H1 (cell line): ENCODE measurements around the gene HDAC6. TPM values are rescaled to one million over a fixed set of nuclear protein-coding genes. Genes with fewer than 3 reads are reported as not detected.

Source experiments
- HDAC2 ChIP-seq, 2 experiments: fragments of 300-600 bp in 1 of 2; sonication (generic) in 1 of 2; IDR thresholded peaks; 2 replicates each; pipeline ENCODE4 v1.6.1; 2011 to 2012; ENCODE audit warnings: low read depth in 2 of 2, low read length in 2 of 2, mild to moderate bottlenecking in 2 of 2, moderate library complexity in 2 of 2, borderline replicate concordance in 1 of 2, inconsistent platforms in 1 of 2
- POU5F1 ChIP-seq: IDR thresholded peaks from 2 replicates; pipeline ENCODE4 v1.6.1; 2011; ENCODE audit warnings: low read depth, mild to moderate bottlenecking, low read length, moderate library complexity
- RBBP5 ChIP-seq: IDR thresholded peaks from 2 replicates; pipeline ENCODE4 v1.7.1; 2012; ENCODE audit warnings: low read depth, mild to moderate bottlenecking, inconsistent platforms, low read length, moderate library complexity, borderline replicate concordance
- YY1 ChIP-seq: IDR thresholded peaks from 2 replicates; pipeline ENCODE4 v1.6.1; 2011; ENCODE audit warnings: low read depth, mild to moderate bottlenecking, low read length
- polyA plus RNA-seq, 7 experiments: library from polyadenylated mRNA; depleted of rRNA in 3 of 7; stranded (reverse) in 5 of 7; unstranded in 2 of 7; fragments of >200 nt in 5 of 7; fragments of 200-250 nt in 2 of 7; gene quantifications; 1 replicate in 5 of 7; 2 replicates in 1 of 7; 4 replicates in 1 of 7; pipeline versions ENCODE4 v1.2.1 to v1.2.3, GENCODE V29; 2011 to 2013; ENCODE audit warnings: missing spikeins in 2 of 7, mixed read lengths in 2 of 7
- total RNA-seq: library from RNA; stranded (reverse); fragmentation: NEBNext Ultra II Directional; extraction: Animal tissue kit (Norgen Biotek cat#: 25700); gene quantifications from 2 replicates; pipeline ENCODE4 v1.2.1, GENCODE V29; 2021
- TF ChIP-seq, protein P1 (sequence below): IDR thresholded peaks from 2 replicates; pipeline ENCODE4 v1.6.1; 2012; ENCODE audit warnings: low read length, inconsistent platforms
- TF ChIP-seq, protein P2 (sequence below): IDR thresholded peaks from 2 replicates; pipeline ENCODE4 v1.6.1; 2011; ENCODE audit warnings: low read length, improper control_type of control experiment
- TF ChIP-seq, protein P3 (sequence below): IDR thresholded peaks from 2 replicates; pipeline ENCODE4 v1.6.1; 2011; ENCODE audit warnings: low read depth, mild to moderate bottlenecking, low read length; ENCODE audit not compliant: insufficient read depth

HDAC6 gene
- total and polyA plus RNA-seq, 2 of the 8 experiments (the other 6 are each of a cell fraction or from before 2014, with no cell fraction given) = 34.0 to 51.8 TPM

GRCh38 chrX:48786825-48787504, 14.9 kb upstream of the HDAC6 start (continued):
- TF ChIP-seq, protein P1, sequence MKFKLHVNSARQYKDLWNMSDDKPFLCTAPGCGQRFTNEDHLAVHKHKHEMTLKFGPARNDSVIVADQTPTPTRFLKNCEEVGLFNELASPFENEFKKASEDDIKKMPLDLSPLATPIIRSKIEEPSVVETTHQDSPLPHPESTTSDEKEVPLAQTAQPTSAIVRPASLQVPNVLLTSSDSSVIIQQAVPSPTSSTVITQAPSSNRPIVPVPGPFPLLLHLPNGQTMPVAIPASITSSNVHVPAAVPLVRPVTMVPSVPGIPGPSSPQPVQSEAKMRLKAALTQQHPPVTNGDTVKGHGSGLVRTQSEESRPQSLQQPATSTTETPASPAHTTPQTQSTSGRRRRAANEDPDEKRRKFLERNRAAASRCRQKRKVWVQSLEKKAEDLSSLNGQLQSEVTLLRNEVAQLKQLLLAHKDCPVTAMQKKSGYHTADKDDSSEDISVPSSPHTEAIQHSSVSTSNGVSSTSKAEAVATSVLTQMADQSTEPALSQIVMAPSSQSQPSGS = no peak
- TF ChIP-seq YY1 = no peak
- TF ChIP-seq, protein P2, sequence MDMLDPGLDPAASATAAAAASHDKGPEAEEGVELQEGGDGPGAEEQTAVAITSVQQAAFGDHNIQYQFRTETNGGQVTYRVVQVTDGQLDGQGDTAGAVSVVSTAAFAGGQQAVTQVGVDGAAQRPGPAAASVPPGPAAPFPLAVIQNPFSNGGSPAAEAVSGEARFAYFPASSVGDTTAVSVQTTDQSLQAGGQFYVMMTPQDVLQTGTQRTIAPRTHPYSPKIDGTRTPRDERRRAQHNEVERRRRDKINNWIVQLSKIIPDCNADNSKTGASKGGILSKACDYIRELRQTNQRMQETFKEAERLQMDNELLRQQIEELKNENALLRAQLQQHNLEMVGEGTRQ = no peak
- TF ChIP-seq RBBP5 = no peak
- TF ChIP-seq POU5F1 = no peak
- TF ChIP-seq HDAC2 (IDR thresholded peaks at IDR 0.05; ENCODE audit: borderline replicate concordance in 1 of 2, low read depth in 2 of 2, low read length in 2 of 2) = no peak
- TF ChIP-seq, protein P3, sequence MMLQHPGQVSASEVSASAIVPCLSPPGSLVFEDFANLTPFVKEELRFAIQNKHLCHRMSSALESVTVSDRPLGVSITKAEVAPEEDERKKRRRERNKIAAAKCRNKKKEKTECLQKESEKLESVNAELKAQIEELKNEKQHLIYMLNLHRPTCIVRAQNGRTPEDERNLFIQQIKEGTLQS = no peak
- TF ChIP-seq, all 59 proteins: peak for 0
